Measurements from ENCODE around the gene POM121. TPM values are rescaled to one million over a fixed set of nuclear protein-coding genes. Genes with fewer than 3 reads are reported as not detected.
A peak's percentile ranks its signal among the peaks of the same experiment; 100 is the strongest.
"Not testable (repeated sequence)": the region's sequence is repeated elsewhere in the genome, so short reads cannot be mapped to it uniquely, and the experiment has no call there.

Gene POM121
- total and polyA plus RNA-seq, 8 donors = 7.5 to 66.3 (median 16.1) TPM

DNA sequence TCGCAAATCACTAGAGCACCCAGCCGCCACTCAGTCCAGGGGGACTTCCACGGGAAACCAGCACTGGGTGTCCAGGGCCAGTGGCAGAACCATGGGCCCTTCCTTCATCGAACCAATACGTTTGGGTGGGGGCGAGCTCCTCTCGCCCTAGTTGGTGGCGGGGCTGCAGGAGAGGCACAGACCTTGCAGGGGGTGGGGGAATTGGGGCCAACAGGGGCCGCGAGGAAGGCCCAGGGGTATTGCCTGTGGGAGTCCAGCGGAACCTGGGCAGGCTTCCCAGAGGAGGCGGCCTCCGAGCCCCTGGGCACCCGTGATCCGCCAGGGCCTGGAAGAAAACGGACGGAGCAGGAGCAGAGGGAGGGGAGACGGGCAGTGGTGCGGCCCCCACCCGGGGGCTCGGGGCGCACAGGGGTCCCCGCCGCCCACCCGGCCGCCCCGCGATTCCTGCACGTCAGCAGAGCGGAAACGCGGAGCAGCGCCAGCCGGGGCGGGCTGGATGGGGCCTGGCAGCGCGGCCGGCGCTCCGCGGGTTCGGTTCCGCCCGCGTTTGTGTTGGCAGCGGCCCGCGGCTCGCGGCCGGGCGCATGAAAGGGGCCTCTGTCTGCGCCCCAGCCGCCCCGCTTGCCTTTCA lies 50.9 kb downstream of the POM121 start:
- intact Hi-C loops (cut with DNase I; ENCODE audit: low total_unique reads); H3K4me3 ChIP-seq; H3K27me3 ChIP-seq; H3K27ac ChIP-seq; H3K4me1 ChIP-seq; H3K9me3 ChIP-seq; DNase-seq; H3K36me3 ChIP-seq: not testable (repeated sequence)
- 93 to 97% (median 94%) methylated on average over 8 to 12 of the region's 55 CpGs; no CpG with 5 or more reads in 1 of the 5 donors for WGBS, 5 donors

DNA sequence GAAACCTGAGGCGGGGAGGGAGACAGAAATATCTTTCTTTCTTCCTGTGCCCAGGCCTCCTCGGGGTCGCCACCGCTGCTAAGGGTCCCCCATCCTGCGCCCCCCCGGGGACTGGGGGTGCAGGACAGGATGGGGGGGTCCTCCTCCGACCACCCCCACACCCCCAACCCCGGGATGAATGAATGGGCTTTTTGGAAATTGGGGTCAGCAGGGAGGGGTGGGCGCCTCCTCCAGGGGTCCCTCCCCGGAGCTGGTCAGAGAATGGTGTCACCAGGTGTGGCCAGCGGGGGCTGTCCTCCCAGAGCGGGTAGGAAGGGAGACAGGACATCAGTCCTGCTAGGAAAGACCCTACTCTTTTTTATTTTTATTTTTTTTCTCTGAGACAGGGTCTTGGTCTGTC lies 51.5 kb downstream of the POM121 start:
- H3K4me3 ChIP-seq; H3K36me3 ChIP-seq; DNase-seq; H3K9me3 ChIP-seq; H3K27me3 ChIP-seq; intact Hi-C loops (cut with DNase I; ENCODE audit: low total_unique reads); H3K4me1 ChIP-seq; H3K27ac ChIP-seq: not testable (repeated sequence)
- 88 to 100% (median 96%) methylated on average over 2 to 5 of the region's 12 CpGs; no CpG with 5 or more reads in 1 of the 5 donors for WGBS, 5 donors

DNA sequence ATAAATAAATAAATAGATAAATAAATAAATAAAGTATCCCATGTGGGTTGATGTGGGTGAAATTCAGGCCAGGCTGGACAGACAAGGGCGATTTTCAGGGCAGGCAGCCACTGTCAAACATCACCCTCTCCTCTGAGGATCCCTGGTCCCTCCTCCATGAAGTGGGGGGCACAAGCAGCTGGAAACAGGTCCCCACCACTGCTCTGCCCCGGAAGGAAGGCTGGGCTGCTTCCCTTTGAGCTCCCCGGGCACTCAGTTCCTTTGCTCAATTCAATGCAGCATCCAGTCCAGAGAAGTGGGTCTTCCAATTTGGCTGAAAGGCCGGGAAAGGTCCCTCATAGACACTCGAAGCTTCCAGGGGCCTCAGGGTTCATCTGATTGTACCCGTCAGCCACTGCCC lies 55.5 kb downstream of the POM121 start:
- intact Hi-C loops (cut with DNase I; ENCODE audit: low total_unique reads); H3K27me3 ChIP-seq; H3K36me3 ChIP-seq; H3K9me3 ChIP-seq; H3K4me1 ChIP-seq; H3K27ac ChIP-seq; H3K4me3 ChIP-seq; DNase-seq: not testable (repeated sequence)
- WGBS, 5 donors = 81 to 95% (median 94%) methylated on average over 2 of the region's 6 CpGs; no CpG with 5 or more reads in 2 of the 5 donors

DNA sequence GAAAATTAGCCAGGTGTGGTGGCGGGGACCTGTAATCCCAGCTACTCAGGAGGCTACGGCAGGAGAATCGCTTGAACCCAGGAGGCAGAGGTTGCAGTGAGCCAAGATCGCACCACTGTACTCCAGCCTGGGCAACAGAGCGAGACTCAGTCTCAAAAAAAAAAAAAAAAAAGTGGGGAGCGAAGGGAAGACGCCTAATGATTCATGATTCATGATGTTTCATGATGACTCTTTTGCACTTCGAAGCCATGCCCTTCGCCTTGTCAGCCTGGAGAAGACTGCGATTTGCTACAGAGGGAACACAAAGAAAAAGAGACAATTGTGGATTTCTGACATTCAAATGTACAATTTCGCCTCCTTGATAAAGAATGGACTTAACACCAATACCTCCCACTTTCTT lies 57.2 kb downstream of the POM121 start:
- DNase-seq; H3K9me3 ChIP-seq; H3K27me3 ChIP-seq; H3K4me1 ChIP-seq; H3K36me3 ChIP-seq; H3K27ac ChIP-seq; H3K4me3 ChIP-seq; intact Hi-C loops (cut with DNase I; ENCODE audit: low total_unique reads): not testable (repeated sequence)
- WGBS, 5 donors = 86 to 100% (median 88%) methylated on average over 2 to 7 of the region's 11 CpGs

DNA sequence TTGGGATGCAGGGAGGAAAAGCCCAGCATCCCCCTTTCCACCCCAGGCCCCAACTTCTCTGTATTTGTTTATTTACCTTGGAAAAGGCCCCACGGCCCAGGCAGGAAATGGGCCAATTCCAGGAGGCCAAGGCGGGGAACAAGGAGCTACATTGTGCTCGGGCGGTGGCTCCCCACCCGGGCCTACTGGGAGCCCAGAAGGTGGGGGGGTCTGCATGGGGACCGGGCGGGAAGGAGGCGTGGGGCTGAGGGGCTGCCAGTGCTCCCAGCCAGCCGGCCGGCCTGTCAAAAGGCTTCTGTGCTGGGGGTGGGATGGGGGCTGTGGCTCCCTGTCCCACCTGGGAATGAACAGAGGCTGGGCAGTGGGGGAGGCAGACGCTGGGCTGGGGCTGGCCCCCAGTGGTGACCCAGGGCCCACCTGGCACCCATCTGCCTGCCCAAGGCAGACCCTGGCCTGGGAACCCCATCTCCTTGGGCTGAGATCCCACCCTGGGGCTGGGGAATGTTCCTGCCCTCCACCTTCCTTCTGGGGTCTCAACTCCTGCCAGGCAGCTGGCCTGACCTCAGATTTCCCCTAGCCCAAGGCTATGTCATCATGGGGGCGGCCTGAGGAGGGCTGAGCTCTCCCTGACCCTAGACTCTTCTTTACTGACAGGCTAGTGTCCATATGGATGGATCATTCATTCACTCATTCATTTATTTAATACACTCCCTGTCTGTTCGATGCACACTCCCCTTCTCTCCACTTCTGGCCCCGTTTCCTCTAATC lies 65.4 kb downstream of the POM121 start:
- H3K27ac ChIP-seq; H3K27me3 ChIP-seq; H3K9me3 ChIP-seq; intact Hi-C loops (cut with DNase I; ENCODE audit: low total_unique reads); H3K36me3 ChIP-seq; H3K4me1 ChIP-seq; H3K4me3 ChIP-seq: not testable (repeated sequence)
- WGBS, 5 donors = 18 to 29% (median 19%) methylated on average over 6 to 9 of the region's 14 CpGs; no CpG with 5 or more reads in 2 of the 5 donors
- DNase-seq = peak in 1 of 2 donors; percentile 29

DNA sequence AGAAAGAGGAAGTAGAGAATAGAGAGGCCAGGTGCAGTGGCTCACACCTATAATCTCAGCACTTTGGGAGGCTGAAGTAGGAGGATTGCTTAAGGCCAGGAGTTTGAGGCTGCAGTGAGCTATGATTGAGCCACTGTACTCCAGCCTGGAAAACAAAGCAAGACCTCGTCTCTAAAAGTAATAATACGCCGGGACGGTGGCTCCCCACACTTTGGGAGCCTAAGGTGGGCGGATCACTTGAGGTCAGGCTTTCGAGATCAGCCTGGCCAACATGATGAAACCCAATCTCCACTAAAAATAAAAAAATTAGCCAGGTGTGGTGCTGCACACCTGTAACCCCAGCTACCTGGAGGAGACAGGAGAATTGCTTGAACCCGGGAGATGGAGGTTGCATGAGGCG lies 70.6 kb downstream of the POM121 start:
- 93 to 100% (median 98%) methylated on average over 3 to 8 of the region's 8 CpGs; no CpG with 5 or more reads in 1 of the 5 donors for WGBS, 5 donors
- not testable (repeated sequence) for H3K27me3 ChIP-seq, DNase-seq

DNA sequence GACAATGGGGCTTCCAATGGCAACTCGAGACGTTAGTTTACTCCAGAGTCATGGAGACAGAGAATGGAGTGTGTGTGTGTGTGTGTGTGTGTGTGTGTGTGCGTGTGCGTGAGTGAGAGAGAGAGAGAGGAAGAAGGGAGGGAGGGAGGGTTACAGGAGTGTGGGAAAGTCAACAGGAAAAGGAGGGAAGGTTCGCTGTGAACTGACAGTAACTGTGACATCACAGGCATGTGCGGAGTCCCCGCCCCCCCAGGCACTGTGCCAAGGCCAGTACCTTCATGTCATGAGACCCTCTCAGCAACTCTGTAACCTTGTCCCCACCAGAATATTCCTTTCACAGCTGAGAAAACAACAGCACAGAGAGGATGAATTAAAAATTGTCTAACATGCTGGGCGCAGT lies 72.6 kb downstream of the POM121 start:
- 74 to 100% (median 84%) methylated on average over 1 to 4 of the region's 8 CpGs; no CpG with 5 or more reads in 1 of the 5 donors for WGBS, 5 donors
- DNase-seq; H3K4me1 ChIP-seq; H3K4me3 ChIP-seq; H3K27me3 ChIP-seq; H3K36me3 ChIP-seq; intact Hi-C loops (cut with DNase I; ENCODE audit: low total_unique reads); H3K27ac ChIP-seq; H3K9me3 ChIP-seq: not testable (repeated sequence)

More for the DNA sequence above, 70.6 kb downstream of the POM121 start:
- H3K9me3 ChIP-seq; H3K27ac ChIP-seq; H3K36me3 ChIP-seq; H3K4me1 ChIP-seq; H3K4me3 ChIP-seq; intact Hi-C loops (cut with DNase I; ENCODE audit: low total_unique reads): not testable (repeated sequence)

DNA sequence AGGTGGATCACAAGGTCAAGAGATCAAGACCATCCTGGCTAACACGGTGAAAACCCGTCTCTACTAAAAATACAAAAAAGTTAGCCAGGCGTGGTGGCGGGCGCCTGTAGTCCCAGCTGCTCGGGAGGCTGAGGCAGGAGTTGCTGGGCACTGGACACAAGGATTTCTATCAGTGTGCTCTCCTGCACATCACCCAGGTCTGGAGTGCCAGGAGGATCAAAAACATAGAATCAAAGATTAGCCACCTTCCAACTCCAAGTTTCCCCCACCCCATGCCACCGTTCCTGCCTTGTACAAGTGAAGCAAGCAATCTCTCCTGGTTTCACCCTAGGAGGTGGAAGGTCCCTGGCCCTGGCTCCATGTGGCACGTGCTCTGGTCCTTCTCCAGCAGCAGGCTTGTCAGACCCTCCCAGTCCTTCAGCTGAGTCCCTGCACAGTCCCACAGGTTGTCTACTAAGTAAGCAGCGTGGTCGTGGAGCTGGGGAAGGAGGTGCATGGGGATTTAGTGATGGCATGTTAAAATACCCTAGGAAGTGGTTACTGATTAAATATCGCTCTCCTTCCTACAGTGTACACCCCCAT lies 73.1 kb downstream of the POM121 start:
- H3K27me3 ChIP-seq; H3K9me3 ChIP-seq; H3K4me1 ChIP-seq; H3K27ac ChIP-seq; H3K36me3 ChIP-seq; intact Hi-C loops (cut with DNase I; ENCODE audit: low total_unique reads); H3K4me3 ChIP-seq; DNase-seq: not testable (repeated sequence)
- WGBS, 5 donors = no CpG with 5 or more reads among the region's 11 CpGs

Small RNAs within 50 kb of the gene (small RNA-seq; reads per million reads assigned to genes)
- gene RF00019 = 0 reads per million in 4 donors

Other genes starting within 250 kb of the POM121 start
- gene TYW1B, start 96.9 kb upstream of the POM121 start, total RNA-seq = 10 to 100 TPM in 1 of 5 donors, 1 to 10 TPM in 4; 1.4 to 21.0 (median 5.5) TPM
- 1 to 10 TPM in 2 of 3 donors, under 1 TPM in 1; 0.93 to 2.0 (median 1.9) TPM for gene TYW1B, start 96.9 kb upstream of the POM121 start, polyA plus RNA-seq
- gene TRIM74, start 44.4 kb downstream of the POM121 start, total RNA-seq = 1 to 10 TPM in 1 of 5 donors, not detected in 4; 3.1 TPM
- 10 to 100 TPM in 1 of 3 donors, 1 to 10 TPM in 2; 6.2 to 14.1 (median 7.9) TPM for gene TRIM74, start 44.4 kb downstream of the POM121 start, polyA plus RNA-seq
- gene SPDYE8, start 104.7 kb downstream of the POM121 start, total RNA-seq = under 1 TPM in 1 of 5 donors, not detected in 4; 0.18 TPM
- gene SPDYE8, start 104.7 kb downstream of the POM121 start, polyA plus RNA-seq = not detected
- under 1 TPM in 1 of 5 donors, not detected in 4; 0.37 TPM for gene SPDYE11, start 132.8 kb downstream of the POM121 start, total RNA-seq
- not detected for gene SPDYE11, start 132.8 kb downstream of the POM121 start, polyA plus RNA-seq
- under 1 TPM in 1 of 5 donors, not detected in 4; 0.37 TPM for gene SPDYE9, start 160.9 kb downstream of the POM121 start, total RNA-seq
- not detected for gene SPDYE9, start 160.9 kb downstream of the POM121 start, polyA plus RNA-seq

All from stomach (tissue), 9 donors.